GM12878 (cell line): Measurements from ENCODE around the gene DPH7. TPM values are rescaled to one million over a fixed set of nuclear protein-coding genes. Genes with fewer than 3 reads are reported as not detected.

Experiments used
- ATAC-seq: fragments of 200-7000 bp; cut with Tn5 transposase; 3 replicates; pipeline ENCODE4 v1.9.1; 2020; ENCODE audit warnings: mild to moderate bottlenecking, moderate library complexity
- BruUV-seq: library from RNA; stranded (reverse); fragments of 400-500 nt; replicated peaks from 2 replicates; lab custom pipeline; 2021; lab: Mats Ljungman, UMichigan
- CTCF ChIA-PET: fragments of 300-600 bp; sonication (Branson Sonifier 250); formaldehyde crosslinking; extraction: SDS; loops from one replicate; lab custom pipeline; 2021; ENCODE audit warnings: inconsistent platforms; lab: Yijun Ruan, JAX
- POLR2A ChIA-PET: fragments of 350-600 bp; formaldehyde crosslinking; extraction: SDS; loops from one replicate; lab custom pipeline; 2021; ENCODE audit warnings: inconsistent platforms; lab: Charles Lee
- RAD21 ChIA-PET: fragments of 300-600 bp; sonication (Branson Sonifier 250); formaldehyde crosslinking; loops from one replicate; lab custom pipeline; 2023; ENCODE audit warnings: antibody characterized with exemption; ENCODE audit not compliant: unreplicated experiment; lab: Charles Lee
- SMC1A ChIA-PET: fragments of 300-600 bp; sonication (Branson Sonifier 250); formaldehyde crosslinking; loops from one replicate; lab custom pipeline; 2023; ENCODE audit not compliant: unreplicated experiment, uncharacterized antibody; lab: Charles Lee
- DNase-seq: peaks from one replicate; pipeline ENCODE4 v3.0.0-alpha.2; 2011; ENCODE audit warnings: low read depth, low spot score
- FAIRE-seq: peaks from 3 replicates; lab custom pipeline; 2011; peaks lifted over from hg19 to GRCh38; lab: Jason Lieb, UNC
- H2AFZ ChIP-seq: 2 replicates; pipeline ENCODE4 v1.6.0; 2011; ENCODE audit warnings: low read depth, low read length, control low read depth; ENCODE audit not compliant: control insufficient read depth
- H3K27ac ChIP-seq: 2 replicates; pipeline ENCODE4 v1.5.1; 2011; ENCODE audit warnings: control low read depth; ENCODE audit not compliant: control insufficient read depth, insufficient read depth
- H3K27me3 ChIP-seq, 2 experiments: replicated peaks in 1 of 2; 2 replicates each; pipeline versions ENCODE4 v1.6.0 to v1.6.1; 2011; ENCODE audit warnings: low read length in 1 of 2; ENCODE audit not compliant: control insufficient read depth in 2 of 2, insufficient read depth in 2 of 2
- H3K36me3 ChIP-seq, 2 experiments: 2 replicates each; pipeline ENCODE4 v1.5.1; 2011; ENCODE audit warnings: low read length in 1 of 2; ENCODE audit not compliant: control insufficient read depth in 2 of 2, insufficient read depth in 2 of 2
- H3K4me1 ChIP-seq: 2 replicates; pipeline ENCODE4 v1.6.1; 2011; ENCODE audit warnings: mild to moderate bottlenecking, low read length, moderate library complexity, mixed read lengths; ENCODE audit not compliant: control insufficient read depth, insufficient read depth
- H3K4me2 ChIP-seq: 2 replicates; pipeline ENCODE4 v1.6.0; 2011; ENCODE audit warnings: control low read depth; ENCODE audit not compliant: control insufficient read depth, insufficient read depth
- H3K4me3 ChIP-seq: fragments of 200-600 bp; sonication (generic); 2 replicates; pipeline ENCODE4 v1.5.1; 2016
- H3K79me2 ChIP-seq: 2 replicates; pipeline ENCODE4 v1.6.0; 2011; ENCODE audit warnings: low read length; ENCODE audit not compliant: control insufficient read depth, insufficient read depth
- H3K9ac ChIP-seq: 2 replicates; pipeline ENCODE4 v1.8.0; 2011; ENCODE audit warnings: low read length, control low read depth, mixed read lengths; ENCODE audit not compliant: control insufficient read depth, insufficient read depth
- H3K9me3 ChIP-seq: replicated peaks from 3 replicates; pipeline ENCODE4 v1.5.1; 2011; ENCODE audit warnings: mild to moderate bottlenecking, low read length; ENCODE audit not compliant: control insufficient read depth, insufficient read depth
- H4K20me1 ChIP-seq: 2 replicates; pipeline ENCODE4 v1.6.0; 2011; ENCODE audit not compliant: control insufficient read depth, insufficient read depth
- CHD4 ChIP-seq: fragments of 200-600 bp; sonication (generic); IDR thresholded peaks from 2 replicates; pipeline ENCODE4 v1.6.1; 2016; ENCODE audit warnings: mild to moderate bottlenecking
- CREM ChIP-seq: IDR thresholded peaks from 2 replicates; pipeline ENCODE4 v1.6.1; 2014; ENCODE audit warnings: antibody characterized with exemption, low read depth
- ETV6 ChIP-seq, 2 experiments: fragments of 450-650 bp in 1 of 2; IDR thresholded peaks in 1 of 2; conservative IDR thresholded peaks in 1 of 2; 2 replicates each; pipeline ENCODE4 v1.6.1; 2014; ENCODE audit warnings: antibody characterized with exemption in 1 of 2, borderline replicate concordance in 1 of 2, low read depth in 1 of 2, mild to moderate bottlenecking in 1 of 2, moderate library complexity in 1 of 2
- IKZF1 ChIP-seq: fragments of 450-650 bp; conservative IDR thresholded peaks from 2 replicates; pipeline ENCODE4 v1.6.1; 2017; ENCODE audit warnings: antibody characterized with exemption, mild to moderate bottlenecking
- MEF2B ChIP-seq: fragments of 450-650 bp; IDR thresholded peaks from 2 replicates; pipeline ENCODE4 v1.6.1; 2018; ENCODE audit warnings: mild to moderate bottlenecking, moderate library complexity; ENCODE audit not compliant: partially characterized antibody, poor library complexity, severe bottlenecking
- MLLT1 ChIP-seq: fragments of 450-650 bp; IDR thresholded peaks from 2 replicates; pipeline ENCODE4 v1.6.1; 2016; ENCODE audit warnings: mild to moderate bottlenecking
- SMC3 ChIP-seq: IDR thresholded peaks from 2 replicates; pipeline ENCODE4 v1.6.1; 2011; ENCODE audit warnings: low read length, improper control_type of control experiment, borderline replicate concordance
- STAT3 ChIP-seq: IDR thresholded peaks from 2 replicates; pipeline ENCODE4 v1.6.1; 2011; ENCODE audit warnings: low read depth, low read length, improper control_type of control experiment
- ZNF622 ChIP-seq: fragments of 450-650 bp; IDR thresholded peaks from 2 replicates; pipeline ENCODE4 v1.6.1; 2017; ENCODE audit warnings: mild to moderate bottlenecking, inconsistent platforms
- WGBS: methylation state at CpG from one replicate; pipeline ENCODE4 v1.1.6; 2016; ENCODE audit warnings: low lambda C conversion rate; ENCODE audit not compliant: insufficient replicate concordance, insufficient coverage; ENCODE audit errors: missing lambda C conversion rate; 5-methylcytosine and 5-hydroxymethylcytosine counted together
- in situ Hi-C: fragments of 300-500 bp; cut with MboI; formaldehyde crosslinking; loops from 9 replicates; pipeline ENCODE4 v1.14.3; 2018; ENCODE audit warnings: mixed read lengths
- intact Hi-C: fragments of 100-400 bp; cut with micrococcal nuclease; formaldehyde crosslinking; loops from one replicate; pipeline ENCODE4 v1.14.2; 2022; ENCODE audit not compliant: unreplicated experiment
- polyA plus RNA-seq, 11 experiments: library from polyadenylated mRNA; depleted of rRNA in 4 of 11; unstranded in 6 of 11; stranded (reverse) in 5 of 11; fragments of >200 nt; fragmentation: Nextera tagmentation in 4 of 11; fragmentation: Illumina TruSeq in 1 of 11; extraction: Ambion mirVana in 4 of 11; extraction: Trizol in 1 of 11; gene quantifications; 1 replicate in 1 of 11; 2 replicates in 10 of 11; pipeline versions ENCODE4 v1.2.1 to v1.2.3, GENCODE V29; 2011 to 2016; ENCODE audit warnings: inconsistent platforms in 2 of 11, missing spikeins in 2 of 11, low read depth in 1 of 11
- total RNA-seq, 4 experiments: library from RNA; depleted of rRNA in 3 of 4; stranded (reverse); fragments of >200 nt in 3 of 4; fragmentation: Illumina TruSeq in 1 of 4; extraction: Trizol in 1 of 4; gene quantifications; 2 replicates each; pipeline versions ENCODE4 v1.2.1 to v1.2.3, GENCODE V29; 2013 to 2021
- TF ChIP-seq, protein P1 (sequence below): fragments of 450-650 bp; formaldehyde crosslinking; IDR thresholded peaks from 2 replicates; pipeline ENCODE4 v1.4.0; 2020; ENCODE audit warnings: mild to moderate bottlenecking, moderate library complexity

Gene DPH7
- total and polyA plus RNA-seq, 10 of the 15 experiments (the other 5 are each of a cell fraction or from before 2014, with no cell fraction given), result 8.7 to 40.0 (median 28.1) TPM

- no peak for TF ChIP-seq ZNF622
- TF ChIP-seq MEF2B, result no peak
- no peak for TF ChIP-seq STAT3
- TF ChIP-seq CHD4, result no peak
- no peak for TF ChIP-seq MLLT1
- TF ChIP-seq, protein P1, sequence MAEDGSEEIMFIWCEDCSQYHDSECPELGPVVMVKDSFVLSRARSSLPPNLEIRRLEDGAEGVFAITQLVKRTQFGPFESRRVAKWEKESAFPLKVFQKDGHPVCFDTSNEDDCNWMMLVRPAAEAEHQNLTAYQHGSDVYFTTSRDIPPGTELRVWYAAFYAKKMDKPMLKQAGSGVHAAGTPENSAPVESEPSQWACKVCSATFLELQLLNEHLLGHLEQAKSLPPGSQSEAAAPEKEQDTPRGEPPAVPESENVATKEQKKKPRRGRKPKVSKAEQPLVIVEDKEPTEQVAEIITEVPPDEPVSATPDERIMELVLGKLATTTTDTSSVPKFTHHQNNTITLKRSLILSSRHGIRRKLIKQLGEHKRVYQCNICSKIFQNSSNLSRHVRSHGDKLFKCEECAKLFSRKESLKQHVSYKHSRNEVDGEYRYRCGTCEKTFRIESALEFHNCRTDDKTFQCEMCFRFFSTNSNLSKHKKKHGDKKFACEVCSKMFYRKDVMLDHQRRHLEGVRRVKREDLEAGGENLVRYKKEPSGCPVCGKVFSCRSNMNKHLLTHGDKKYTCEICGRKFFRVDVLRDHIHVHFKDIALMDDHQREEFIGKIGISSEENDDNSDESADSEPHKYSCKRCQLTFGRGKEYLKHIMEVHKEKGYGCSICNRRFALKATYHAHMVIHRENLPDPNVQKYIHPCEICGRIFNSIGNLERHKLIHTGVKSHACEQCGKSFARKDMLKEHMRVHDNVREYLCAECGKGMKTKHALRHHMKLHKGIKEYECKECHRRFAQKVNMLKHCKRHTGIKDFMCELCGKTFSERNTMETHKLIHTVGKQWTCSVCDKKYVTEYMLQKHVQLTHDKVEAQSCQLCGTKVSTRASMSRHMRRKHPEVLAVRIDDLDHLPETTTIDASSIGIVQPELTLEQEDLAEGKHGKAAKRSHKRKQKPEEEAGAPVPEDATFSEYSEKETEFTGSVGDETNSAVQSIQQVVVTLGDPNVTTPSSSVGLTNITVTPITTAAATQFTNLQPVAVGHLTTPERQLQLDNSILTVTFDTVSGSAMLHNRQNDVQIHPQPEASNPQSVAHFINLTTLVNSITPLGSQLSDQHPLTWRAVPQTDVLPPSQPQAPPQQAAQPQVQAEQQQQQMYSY (CRISPR knock-in tag), result no peak
- no peak for TF ChIP-seq SMC3
- TF ChIP-seq IKZF1, result no peak
- TF ChIP-seq ETV6 (conservative IDR thresholded peaks at IDR 0.05 in 1 of 2, IDR thresholded peaks at IDR 0.05 in 1 of 2; ENCODE audit: borderline replicate concordance in 1 of 2, low read depth in 1 of 2), result no peak
- TF ChIP-seq CREM, result no peak
- TF ChIP-seq, all 136 proteins: peak for 0
- SMC1A ChIA-PET, result interaction anchor here (0.9 kb wide), 1 partner anchor 30 kb away, joined by 3 read pairs; no protein-coding TSS in a partner anchor
- Histone ChIP-seq H3K9me3 (no peaks in the 10 kb centered on the region), H3K9ac (no peak overlapping the region), H3K4me1 (no peaks in the 10 kb centered on the region), H3K4me3 (no peak overlapping the region), H2AFZ (no peak overlapping the region), H3K4me2 (no peak overlapping the region), H3K36me3 (peaks cover 4 to 9% of the 10 kb centered on the region in 2 experiments), H4K20me1 (no peaks in the 10 kb centered on the region), H3K27me3 (no peaks in the 10 kb centered on the region), H3K27ac (no peak overlapping the region), H3K79me2 (no peaks in the 10 kb centered on the region)
- FAIRE-seq (no peak), ATAC-seq (no peak), DNase-seq (no peak)
- in situ Hi-C loops, result no loop called here
- BruUV-seq, result no TSS peak
- RAD21 ChIA-PET, result no interaction called here
- WGBS, result 78% methylated on average over 12 of the region's 18 CpGs
- POLR2A ChIA-PET, result no interaction called here
- intact Hi-C loops, result no loop called here
- CTCF ChIA-PET, result interaction anchor here (1.1 kb wide), 1 partner anchor 40 kb away, joined by 3 read pairs; no protein-coding TSS in a partner anchor
These were observed 13.8 kb downstream of the DPH7 start for GRCh38 chr9:137564817-137565411.
